Stimulated activated CD4-positive, alpha-beta T cell treated with anti-CD3 and anti-CD28 coated beads, Interleukin-12 subunit alpha, Interleukin-12 subunit beta, amount 100 ng/mL, for 4 hours (primary cell): ENCODE results near the gene PARP1.
"Not testable (repeated sequence)": the region's sequence is repeated elsewhere in the genome, so short reads cannot be mapped to it uniquely, and the experiment has no call there.

Experiments
- DNase-seq: peaks from one replicate; pipeline ENCODE4 v3.0.0-alpha.2; 2020

The PARP1 gene

DNA sequence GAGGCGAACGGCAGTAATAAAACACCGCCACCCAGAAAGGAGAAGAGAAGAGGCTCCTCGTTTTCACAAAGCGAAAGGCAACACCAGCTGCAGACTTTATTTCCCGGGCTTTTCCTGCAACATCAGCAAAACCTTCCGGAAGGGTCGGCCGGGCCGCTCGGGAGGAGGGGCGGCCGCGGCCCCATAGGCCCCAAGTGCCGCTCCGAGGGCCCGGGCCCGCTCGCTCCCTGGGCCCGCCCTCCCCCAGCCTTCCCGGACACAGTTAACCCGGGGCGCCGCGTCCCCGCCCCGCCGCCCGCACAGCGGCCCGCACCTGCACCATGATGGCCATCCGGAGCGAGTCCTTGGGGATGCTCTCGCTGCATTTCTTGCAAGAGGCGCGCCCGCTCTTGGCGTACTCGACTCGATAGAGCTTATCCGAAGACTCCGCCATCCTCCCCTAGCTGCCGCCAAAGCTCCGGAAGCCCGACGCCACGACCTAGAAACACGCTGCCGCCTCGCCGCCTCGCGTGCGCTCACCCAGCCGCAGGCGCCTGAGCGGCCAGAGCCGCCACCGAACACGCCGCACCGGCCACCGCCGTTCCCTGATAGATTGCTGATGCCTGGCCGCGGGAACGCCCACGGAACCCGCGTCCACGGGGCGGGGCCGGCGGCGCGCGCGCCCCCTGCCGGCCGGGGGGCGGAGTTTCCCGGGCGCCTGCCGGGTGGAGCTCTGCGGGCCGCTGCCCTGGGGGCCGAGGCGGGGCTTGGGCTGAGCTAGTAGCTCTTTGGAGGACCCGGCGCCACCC, at the start of gene PARP1:
Gene PARP1 (minus strand): TSS at position 597 of the 788 bp plus-strand sequence. CDS start 164 bp downstream, at position 433.
- DNase-seq, result peak; percentile 84

DNA sequence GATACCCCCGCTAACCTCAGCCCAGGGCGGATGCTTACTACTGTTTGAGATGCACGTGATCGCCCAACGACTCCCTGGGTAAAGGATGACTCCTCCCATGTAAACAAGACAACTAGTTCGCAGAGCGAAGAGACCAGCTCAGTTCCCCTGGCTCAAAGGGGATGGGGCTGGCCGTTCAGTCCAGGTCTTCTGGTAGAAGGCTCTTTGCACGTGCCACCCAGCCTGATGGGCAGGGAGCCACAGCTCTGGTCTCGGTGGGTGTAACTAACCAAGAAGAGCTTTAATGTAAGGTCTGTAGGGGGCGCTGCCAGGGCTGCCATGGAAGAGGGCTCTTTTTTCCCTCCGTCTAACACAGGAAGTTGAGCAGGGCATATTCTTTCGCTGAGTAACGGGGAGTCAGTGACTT, 49.4 kb upstream of the PARP1 start:
- DNase-seq, result peak; percentile 11

DNA sequence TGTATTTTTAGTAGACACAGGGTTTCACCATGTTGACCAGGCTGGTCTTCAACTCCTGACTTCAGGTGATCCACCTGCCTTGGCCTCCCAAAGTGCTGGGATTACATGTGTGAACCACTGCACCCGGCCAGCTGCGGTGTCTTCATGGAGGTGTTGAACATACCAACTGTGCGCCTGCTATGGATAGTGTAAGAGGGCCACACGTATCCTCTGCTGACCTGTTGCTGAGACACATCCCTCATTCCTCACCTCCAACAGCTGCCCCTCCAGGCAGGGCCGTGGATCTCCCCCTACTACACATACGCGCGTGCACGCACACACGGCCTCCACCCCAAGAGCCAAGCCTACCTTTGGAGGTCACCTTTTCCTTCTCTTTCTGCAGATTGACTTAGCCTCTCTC, 48.0 kb upstream of the PARP1 start:
- no peak for DNase-seq

DNA sequence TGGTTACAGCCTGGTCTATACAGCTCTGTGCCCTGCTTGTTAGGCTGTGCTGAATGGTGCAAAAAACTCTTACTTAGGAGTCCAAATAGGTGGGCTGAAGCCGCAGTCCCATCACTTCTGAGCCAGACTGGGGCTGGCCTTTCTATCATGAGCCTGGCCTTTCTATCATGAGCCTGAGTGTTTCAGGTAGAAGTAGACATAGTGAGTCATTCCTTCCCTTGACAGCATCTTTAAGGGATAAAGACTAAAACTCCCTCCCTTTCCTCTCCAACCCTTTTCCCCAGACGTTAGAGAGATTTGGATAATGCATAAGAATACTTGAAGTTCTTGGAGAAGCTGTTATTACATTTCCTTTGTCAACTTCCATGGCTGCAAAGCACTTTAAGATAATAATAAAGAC, 46.5 kb upstream of the PARP1 start:
- no peak for DNase-seq

DNA sequence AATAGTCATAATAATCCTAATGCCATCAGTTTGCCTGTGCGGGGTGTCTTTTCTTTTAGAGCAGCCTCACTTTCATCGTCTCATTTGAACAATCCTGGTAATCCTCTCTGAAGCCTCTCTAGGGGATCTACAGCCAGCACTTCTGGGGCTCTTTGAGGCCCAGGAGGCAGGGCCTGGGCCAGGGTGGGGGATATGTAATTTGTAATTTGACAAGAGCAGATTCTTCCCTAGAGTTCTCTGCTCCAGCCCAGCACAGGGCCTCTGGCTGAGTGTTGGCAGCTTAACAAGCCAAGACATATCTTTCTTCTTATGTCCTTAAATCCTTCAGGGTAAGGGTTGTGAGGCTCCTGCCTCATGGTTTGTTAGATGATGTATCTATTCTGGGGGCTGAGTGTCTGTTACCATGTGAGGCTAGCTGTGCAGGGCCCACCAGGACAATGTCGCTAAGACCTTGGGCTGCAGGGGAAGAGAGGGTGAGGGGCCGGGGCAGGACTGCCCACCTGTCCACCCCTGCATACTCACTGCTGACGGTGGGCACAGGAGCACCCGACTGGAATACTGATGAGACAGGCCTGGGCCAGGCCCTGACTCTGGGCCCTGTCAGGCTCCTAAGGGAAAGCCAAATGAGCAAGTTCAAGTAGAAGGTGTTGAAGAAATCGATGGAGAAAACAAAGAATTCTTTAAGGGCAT, 45.3 kb upstream of the PARP1 start:
- no peak for DNase-seq

DNA sequence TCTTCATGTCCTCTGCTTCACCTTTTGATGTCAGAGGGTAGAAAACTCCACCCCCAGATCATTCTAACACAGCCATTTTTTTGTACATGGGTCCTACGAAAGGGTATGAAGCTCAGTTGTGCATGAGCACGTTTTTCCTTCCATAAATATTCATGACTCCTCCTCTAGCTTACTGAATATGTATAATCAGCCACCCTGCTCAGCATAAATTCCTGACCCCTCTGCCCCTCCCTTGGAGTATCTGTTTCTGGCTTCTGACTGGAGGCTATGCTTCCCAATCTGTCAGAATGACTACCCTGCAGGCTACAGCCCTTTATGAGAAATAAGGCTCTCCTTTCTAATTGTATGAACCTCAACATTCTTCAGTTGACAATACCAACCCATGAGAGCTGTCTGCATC, 42.8 kb upstream of the PARP1 start:
- DNase-seq, result no peak

DNA sequence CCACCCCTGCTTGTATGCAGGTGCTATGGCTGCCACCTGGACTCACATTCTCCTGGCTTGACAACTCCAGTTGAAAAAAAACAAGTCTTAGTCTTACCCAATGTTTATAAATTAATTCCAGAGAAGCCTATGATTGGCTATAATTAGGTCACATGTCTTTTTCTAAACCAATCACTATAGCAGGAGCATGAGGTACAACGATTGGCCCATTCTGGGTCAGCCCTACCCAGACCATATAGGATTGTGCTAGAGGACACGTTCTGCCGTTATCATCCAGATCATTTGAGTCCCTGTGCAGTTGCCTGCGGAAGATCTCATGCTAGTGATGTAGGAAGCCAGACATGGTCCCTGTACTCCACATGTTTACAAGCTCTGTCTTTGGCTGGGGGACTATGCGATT, 41.9 kb upstream of the PARP1 start:
- DNase-seq, result no peak

DNA sequence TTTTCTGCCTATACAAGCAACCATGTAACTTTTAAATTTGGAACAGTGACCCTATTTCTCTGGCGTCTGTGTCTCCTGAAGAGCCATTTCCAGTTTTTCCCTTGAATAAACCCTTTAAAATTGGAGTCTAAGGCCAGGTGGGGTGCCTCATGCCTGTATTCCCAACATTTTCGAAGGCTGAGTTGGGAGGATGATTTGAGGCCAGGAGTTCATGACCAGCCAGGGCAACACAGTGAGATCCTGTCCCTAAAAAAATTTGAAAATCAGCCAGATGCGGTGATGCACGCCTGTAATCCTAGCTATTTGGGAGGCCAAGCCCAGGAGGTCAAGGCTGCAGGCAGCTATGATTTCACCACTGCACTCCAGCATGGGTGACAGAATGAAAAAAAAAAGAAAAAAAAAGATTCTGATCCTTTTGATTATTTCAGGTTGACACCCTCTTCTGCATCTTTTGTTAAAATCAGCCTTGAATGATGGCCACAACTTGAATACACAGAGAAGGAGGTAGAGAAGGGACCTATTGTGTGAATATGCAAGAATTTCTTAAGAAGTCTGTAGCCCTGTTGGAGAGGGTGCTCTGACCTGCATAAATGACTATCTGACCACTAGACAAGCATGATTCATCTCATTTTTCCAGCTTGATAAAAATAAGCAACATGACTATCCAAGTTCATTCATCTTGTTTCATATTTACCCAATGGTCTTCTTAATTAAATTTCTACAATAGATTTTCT, 40.2 kb upstream of the PARP1 start:
- no peak for DNase-seq

DNA sequence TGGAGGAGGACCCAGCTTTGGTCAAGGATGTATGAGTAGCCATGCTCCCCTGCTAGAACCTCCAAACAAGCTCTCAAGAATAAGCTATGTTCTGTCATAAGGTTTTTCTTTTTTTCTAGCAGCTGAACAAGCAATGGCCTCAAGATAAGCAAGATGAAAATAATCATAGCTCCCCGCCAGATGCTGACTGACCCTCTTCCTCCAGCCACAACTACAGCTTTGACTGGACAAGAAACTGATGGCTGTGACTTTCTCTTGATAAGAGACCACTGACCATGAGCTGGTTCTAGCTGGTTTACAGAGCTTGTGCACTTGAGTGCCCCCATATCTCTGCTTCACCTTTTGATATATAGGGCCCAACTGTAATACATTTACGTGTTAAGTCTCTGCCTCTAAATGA, 38.2 kb upstream of the PARP1 start:
- DNase-seq, result no peak

DNA sequence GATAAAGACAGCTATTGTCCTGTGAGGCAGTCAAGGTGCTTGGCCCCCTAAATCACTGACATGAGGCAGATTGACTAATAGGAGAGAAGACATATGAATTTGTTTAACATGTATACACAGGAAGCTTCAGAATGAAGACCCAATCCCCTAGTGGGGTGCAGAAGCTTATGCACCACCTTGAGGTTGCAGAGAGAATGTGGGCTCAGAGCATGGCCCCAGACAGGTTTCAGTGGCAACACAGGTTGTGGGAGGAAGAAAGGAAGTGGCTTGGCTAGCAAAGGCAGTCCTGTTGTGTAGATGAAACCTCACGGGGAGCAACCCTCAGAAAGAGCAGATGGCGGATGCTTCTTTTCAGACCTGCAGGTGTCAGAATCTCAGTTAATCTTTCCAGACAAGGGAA, 37.0 kb upstream of the PARP1 start:
- peak; percentile 9 for DNase-seq

DNA sequence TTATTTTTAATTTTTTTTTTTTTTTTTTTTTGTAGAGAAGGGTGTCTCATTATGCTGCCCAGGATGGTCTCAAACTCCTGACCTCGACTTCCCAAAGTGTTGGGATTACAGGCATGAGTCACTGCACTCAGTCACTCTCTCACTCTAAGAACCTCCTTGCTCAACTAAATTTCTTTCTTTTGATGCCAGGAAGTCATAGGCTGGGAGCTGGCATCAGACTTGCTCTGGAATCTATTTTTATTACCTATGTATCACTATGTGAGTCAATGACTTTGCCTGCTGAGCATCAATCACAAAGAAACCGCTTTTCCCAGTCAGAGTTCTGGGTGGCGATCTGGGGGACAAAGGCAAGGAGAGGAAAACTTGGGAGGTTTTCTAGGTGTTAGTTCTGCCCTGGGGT, 35.5 kb upstream of the PARP1 start:
- DNase-seq, result no peak

DNA sequence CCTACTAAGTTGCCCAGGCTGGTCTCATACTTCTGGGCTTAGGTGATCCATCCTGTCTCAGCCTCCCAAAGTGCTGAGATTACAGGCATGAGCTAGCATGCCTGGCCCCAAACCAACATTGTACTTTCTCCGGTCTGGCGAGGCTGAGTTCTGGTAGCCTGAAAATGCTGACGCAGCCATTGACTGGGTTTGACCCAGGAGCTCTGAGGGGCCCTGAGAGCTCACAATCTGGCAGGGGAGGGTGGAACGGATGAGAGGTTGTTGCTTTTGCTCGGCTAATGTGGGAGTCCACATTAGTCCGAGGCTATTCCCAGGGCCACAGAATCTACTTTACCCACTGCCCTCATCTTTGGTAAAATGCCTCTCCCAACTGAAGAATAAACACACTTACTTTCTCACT, 35.1 kb upstream of the PARP1 start:
- no peak for DNase-seq

DNA sequence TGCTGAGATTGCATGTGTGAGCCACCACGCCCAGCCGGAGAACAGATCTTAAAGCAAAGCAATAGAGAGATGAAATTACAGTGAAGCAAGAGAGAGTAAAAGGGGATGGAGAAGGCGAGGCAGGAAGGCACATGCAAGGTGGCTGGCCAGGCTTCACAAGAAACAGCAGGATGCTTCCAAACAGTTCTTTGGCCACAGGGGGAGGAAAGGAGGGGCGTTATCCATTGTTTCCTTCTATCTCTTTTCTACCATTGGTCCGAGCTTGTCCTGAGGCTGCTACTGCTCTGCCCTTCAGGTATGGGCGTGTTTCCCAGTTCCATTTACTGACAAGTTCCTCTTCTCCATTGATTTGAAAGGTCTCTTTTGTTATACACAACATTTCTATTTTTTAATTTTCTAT, 33.7 kb upstream of the PARP1 start:
- DNase-seq, result no peak

DNA sequence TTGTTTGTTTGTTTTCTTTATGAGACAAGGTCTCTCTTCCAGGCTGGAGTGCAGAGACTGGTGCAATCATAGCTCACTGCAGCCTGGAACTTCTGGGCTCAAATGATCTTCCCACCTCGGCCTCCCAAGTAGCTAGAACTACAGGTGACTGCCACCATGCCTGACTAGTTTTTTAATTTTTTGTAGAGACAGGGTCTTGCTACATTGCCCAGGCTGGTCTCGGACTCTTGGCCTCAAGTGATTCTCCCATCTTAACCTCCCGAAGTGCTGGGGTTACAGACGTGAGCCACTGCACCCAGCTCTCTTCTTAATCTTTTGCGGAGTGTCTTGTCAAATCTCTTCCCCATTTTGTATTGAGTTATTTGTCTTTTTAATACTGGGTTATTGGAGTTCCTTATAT, 32.6 kb upstream of the PARP1 start:
- DNase-seq, result no peak

DNA sequence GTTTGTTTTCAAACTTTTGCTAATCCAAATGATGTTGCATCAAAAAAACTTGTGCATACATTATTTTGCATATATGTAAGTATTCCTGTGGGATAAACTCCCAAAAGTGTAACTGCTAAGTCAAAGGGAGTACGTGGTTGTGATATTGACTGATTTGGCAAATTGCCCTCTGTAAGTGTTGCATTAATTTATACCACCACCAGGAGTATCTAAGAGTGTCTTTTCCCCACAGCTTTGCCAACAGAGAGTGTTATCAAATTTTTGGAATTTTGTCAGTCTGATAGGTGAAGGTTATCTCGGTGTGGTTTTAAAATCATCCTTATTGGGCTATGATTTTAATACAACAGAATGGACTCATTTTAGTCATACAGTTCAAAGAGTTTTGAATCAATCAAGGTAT, 30.1 kb upstream of the PARP1 start:
- no peak for DNase-seq

DNA sequence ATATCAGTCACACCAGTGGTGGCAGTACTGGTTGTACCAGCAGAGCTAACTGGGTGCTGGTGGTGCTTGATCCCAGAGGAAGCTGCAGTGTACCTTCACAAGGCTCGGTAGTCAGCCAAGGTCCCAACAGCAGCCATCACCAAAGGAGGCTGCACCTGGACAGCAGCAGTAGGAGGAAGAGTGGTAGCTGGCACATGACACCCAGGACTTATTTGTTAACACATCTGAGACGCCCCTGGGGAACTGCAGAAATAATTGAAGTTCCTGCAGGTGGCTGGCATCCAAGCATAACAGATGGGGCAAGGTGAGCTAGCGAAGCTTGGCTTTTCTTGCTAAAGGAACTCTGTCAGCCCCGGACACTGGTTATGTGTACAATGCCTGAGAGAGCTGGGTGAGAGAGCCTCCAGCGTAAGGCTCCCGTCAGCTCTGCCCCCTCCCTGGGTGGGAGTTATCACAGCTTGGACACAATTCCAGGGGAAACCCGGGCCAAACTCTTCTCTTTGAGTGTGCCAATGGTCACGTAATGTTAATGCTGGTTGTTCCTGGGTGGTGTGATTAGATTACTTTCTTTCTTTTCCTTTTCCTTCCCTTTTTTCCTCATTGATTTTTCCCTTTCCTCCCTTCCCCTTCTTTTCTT, 29.1 kb upstream of the PARP1 start:
- DNase-seq, result no peak

DNA sequence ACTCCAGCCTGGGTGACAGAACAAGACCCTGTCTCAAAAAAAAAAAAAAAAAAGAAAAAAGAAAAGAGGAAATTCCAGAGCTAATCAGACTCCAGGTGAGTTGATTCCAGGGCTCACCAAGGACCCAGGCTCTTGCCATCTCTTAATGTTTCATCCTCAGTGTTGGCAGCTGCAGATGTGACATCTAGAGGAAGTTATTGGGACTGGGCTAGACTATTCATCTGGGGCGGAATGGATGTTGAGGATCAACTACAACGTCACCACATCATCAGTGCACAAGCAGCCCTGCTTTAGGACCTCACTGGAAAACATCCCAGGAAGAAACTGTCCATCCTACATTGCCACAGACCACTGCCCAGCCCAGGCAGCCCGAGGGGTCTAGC, 28.6 kb upstream of the PARP1 start:
- DNase-seq, result no peak

DNA sequence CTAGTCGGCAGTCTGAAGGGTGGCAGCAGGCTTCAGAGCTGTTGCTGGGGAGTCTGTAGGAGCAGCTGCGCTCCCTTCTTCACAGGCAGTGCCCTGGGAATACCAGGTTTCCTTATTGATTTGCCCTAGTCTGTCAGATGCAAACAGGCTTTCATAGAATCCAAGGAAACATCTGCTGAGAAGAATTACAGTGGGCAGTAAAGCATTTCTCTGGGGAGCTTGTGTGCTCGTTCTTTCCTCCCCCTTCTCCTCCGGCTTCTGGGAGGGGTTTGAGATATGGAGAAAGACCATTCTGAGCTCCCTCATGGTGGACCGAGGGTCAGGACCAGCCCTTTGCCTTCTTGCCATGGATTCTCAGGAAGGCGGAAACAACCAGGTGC, 25.4 kb upstream of the PARP1 start:
- no peak for DNase-seq

DNA sequence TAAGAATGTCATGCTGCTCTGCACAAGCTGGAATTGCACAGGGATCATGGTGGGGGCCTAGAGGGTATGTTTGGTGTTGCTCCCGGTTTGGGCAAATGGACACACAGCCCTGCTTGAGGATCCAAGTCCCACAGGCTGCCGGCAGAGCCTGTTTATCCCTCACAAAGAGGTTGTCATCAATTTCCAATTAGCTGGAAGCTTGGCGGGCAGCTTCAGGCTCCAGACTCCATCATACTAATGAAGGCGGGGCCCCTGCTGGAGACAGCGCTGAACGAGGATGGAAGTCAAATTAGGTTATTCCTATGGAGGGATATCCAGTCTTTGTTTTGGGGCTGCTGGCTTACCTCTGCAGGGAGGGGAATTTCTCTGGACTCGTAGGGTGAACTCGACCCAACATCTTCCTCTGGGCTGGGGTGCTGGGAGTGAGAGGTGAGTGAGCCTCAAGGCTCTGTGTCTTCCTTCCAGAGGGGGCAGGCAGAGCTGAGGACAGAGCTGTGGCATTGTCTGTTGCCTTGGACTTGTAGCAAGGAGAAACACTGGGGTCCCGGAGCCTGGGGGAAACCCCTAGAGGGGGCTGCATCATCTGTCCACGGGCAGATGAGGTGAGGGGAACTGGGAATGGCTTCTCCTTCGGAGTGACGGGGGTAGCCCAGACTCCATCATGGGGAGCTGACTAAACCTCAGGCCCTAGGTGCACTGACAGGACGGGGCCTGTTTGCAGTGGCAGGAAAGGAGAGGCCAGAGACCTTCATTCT, 24.9 kb upstream of the PARP1 start:
- no peak for DNase-seq

DNA sequence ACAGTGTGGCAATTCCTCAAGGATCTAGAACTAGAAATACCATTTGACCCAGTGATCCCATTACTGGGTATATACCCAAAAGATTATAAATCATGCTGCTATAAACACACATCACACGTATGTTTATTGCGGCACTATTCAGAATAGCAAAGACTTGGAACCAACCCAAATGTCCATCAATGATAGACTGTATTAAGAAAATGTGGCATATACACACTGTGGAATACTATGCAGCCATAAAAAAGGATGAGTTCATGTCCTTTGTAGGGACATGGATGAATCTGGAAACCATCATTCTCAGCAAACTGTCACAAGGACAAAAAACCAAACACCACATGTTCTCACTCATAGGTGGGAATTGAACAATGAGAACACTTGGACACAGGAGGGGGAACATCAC, 24.0 kb upstream of the PARP1 start:
- DNase-seq, result not testable (repeated sequence)

DNA sequence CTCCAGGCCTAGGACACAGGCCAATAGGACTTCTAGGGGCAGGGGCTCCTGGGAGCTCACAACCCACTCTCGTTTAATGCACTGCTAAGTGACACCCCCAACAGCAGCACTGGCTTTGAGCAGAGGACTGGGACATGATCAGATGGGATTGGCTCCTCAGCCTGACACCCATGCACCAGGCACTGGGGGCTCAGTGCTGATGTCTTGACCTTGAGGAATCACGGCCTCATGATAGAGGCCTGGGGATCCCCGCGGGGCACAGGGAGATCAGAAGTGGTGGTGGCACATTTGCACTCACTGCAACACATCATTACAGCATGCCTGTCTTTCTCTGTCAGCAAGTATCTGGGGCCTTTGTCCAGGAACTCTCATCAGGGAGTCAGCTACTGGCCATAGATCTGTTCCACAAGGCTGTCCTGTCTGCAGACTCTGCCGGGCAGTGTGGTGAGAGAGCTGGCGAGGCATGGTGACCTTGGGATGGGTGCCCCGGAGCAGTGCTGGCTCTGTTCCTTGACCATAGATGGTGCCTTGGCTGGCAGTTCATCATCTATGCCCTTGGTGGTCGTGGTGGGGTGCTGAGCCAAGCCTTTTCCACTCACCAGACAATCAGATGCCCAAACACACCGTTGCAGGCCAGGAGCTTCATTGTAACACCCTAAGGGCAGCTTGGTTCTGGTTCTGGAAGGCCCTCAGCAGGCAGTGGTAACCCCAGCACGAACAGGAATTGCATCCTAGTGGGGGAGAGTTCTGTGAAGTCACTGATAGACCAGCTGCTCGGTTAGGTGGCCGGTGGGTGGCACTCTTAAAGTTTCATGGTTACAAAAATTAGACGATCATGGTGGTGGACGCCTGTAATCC, 22.2 kb upstream of the PARP1 start:
- DNase-seq, result no peak
